ENCODE measurements around the gene GGA1.

- TF ChIP-seq CTCF (IDR thresholded peaks at IDR 0.05; ENCODE audit: low read length), result no peak
- no peak for TF ChIP-seq EZH2 (optimal IDR thresholded peaks at IDR 0.05; ENCODE audit: low read depth, low read length)
- TF ChIP-seq EZH2phosphoT487 (IDR thresholded peaks at IDR 0.05; ENCODE audit: low read length), result no peak
Observed at GRCh38 chr22:37617431-37617830, 8.8 kb downstream of the GGA1 start.
